ENCODE data around the gene PLSCR4. TPM values are rescaled to one million over a fixed set of nuclear protein-coding genes. Genes with fewer than 3 reads are reported as not detected.

Gene PLSCR4
- total and polyA plus RNA-seq, 11 donors: 4.0 to 36.3 (median 13.4) TPM

DNA sequence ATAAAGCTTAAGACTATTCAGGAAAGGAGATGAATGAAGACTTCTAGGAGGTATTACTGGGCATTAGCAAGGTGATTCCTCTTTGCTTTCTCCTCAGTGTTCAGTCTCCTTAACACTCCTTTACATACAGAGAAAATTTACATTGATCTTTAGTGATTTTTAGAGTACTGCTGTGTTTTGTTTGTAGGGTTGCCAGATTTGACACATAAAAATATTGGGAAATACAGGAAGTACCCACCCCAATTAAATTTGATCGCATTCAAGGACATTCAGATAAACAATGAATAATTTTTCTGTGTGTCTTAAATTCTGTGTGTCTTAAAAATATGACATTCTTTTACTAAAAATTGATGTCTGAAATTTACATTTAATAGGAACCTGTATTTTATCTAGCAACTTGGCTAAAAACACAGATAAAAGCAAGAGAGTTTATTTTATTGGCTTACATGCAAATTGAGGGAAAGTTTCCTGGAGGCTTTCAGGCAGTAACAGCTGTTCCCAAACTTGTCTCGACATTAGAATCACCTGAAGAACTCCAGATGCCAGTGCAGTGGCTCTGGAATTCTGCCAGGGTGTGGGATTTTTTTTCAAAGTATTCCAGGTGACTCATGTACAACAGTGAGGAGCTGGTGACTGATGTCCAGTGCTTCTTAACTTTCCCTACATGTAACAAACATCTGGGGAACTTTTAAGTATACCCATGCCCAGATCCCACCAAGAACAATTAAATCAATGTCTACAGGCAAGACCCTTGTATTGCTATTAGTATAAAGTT is 66.5 kb downstream of the PLSCR4 start:
- H3K4me1 ChIP-seq: peaks cover 0 to 4% (median 0%) of the 10 kb centered on the region in 12 donors
- H3K9me3 ChIP-seq: no peaks in the 10 kb centered on the region
- intact Hi-C loops (cut with DNase I): loop anchor here in 6 of 10 donors (5.0 to 10.0 kb wide), 5 partner anchors 117 to 410 kb away; no protein-coding TSS in a partner anchor
- ATAC-seq (no peak), DNase-seq (no peak)
- no peak overlapping the region for H3K4me3 ChIP-seq
- no peaks in the 10 kb centered on the region for H3K27me3 ChIP-seq
- no peak overlapping the region for H3K27ac ChIP-seq
- H3K36me3 ChIP-seq: peaks cover 0 to 7% (median 0%) of the 10 kb centered on the region in 9 donors
- no peak for TF ChIP-seq POLR2A (IDR thresholded peaks at IDR 0.05)
- TF ChIP-seq, protein P1, sequence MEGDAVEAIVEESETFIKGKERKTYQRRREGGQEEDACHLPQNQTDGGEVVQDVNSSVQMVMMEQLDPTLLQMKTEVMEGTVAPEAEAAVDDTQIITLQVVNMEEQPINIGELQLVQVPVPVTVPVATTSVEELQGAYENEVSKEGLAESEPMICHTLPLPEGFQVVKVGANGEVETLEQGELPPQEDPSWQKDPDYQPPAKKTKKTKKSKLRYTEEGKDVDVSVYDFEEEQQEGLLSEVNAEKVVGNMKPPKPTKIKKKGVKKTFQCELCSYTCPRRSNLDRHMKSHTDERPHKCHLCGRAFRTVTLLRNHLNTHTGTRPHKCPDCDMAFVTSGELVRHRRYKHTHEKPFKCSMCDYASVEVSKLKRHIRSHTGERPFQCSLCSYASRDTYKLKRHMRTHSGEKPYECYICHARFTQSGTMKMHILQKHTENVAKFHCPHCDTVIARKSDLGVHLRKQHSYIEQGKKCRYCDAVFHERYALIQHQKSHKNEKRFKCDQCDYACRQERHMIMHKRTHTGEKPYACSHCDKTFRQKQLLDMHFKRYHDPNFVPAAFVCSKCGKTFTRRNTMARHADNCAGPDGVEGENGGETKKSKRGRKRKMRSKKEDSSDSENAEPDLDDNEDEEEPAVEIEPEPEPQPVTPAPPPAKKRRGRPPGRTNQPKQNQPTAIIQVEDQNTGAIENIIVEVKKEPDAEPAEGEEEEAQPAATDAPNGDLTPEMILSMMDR (IDR thresholded peaks at IDR 0.05): no peak
- WGBS, 4 donors: 51 to 61% (median 56%) methylated on average over 2 of the region's 2 CpGs

DNA sequence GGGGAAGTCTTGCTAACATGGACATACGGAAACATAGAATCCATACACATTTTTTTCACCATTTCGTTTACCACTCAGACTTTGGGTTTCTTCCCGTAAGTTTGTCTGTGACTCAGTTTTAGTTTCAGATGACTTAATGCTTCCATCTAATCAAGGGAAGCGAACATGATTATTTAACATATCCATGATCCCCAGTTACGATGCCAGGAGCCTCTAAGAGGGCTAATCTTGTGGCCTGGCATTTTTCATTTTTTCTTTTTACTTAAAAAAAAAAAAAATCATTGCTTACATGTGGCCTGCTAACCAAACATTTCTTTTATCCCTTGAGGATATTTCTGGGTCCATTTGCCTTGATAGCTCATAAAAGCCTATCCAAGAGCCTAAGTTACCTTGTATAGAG is 69.7 kb downstream of the PLSCR4 start:
- H3K36me3 ChIP-seq: no peaks in the 10 kb centered on the region
- TF ChIP-seq, protein P1 (IDR thresholded peaks at IDR 0.05): no peak
- H3K4me1 ChIP-seq: peaks cover 0 to 9% (median 0%) of the 10 kb centered on the region in 12 donors
- DNase-seq (no peak), ATAC-seq (no peak)
- intact Hi-C loops (cut with DNase I): loop anchor here in 2 of 10 donors (10.0 kb wide), 2 partner anchors 144 to 406 kb away; no protein-coding TSS in a partner anchor
- no peak overlapping the region for H3K4me3 ChIP-seq
- H3K27ac ChIP-seq: no peak overlapping the region
- 94 to 97% (median 95%) methylated on average over 5 of the region's 5 CpGs for WGBS, 4 donors
- no peaks in the 10 kb centered on the region for H3K9me3 ChIP-seq
- no peaks in the 10 kb centered on the region for H3K27me3 ChIP-seq

DNA sequence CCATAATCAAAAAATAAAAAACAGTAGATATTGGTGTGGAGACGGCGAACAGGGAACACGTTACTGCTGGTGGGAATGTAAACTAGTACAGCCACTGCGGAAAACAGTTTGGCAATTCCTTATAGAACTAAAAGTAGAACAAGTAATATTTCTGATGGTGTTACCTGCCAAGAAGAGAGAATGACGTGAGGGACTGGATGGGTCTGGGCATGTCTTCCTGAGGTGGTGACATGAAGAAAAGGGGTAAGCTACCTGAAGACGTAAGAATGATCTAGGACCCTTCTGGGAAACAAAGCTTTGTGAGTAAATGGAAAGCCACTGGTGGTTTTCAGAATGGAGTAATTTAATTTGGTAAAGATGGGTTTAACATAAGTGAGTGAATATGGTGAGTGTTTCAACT is 70.5 kb downstream of the PLSCR4 start:
- intact Hi-C loops (cut with DNase I): loop anchor here in 2 of 10 donors (10.0 kb wide), 2 partner anchors 144 to 406 kb away; no protein-coding TSS in a partner anchor
- 86 to 98% (median 93%) methylated on average over 6 of the region's 6 CpGs for WGBS, 4 donors

More for the DNA sequence above, 70.5 kb downstream of the PLSCR4 start:
- ATAC-seq (no peak), DNase-seq (no peak)
- no peaks in the 10 kb centered on the region for H3K27me3 ChIP-seq
- no peaks in the 10 kb centered on the region for H3K9me3 ChIP-seq
- H3K27ac ChIP-seq: no peak overlapping the region
- no peaks in the 10 kb centered on the region for H3K36me3 ChIP-seq
- no peak overlapping the region for H3K4me3 ChIP-seq
- TF ChIP-seq, protein P1 (IDR thresholded peaks at IDR 0.05): no peak
- TF ChIP-seq POLR2A (IDR thresholded peaks at IDR 0.05): no peak
- H3K4me1 ChIP-seq: peaks cover 0 to 9% (median 0%) of the 10 kb centered on the region in 12 donors

Data from heart left ventricle (tissue), 16 donors.